ENCODE results near the gene KPNA4.
"Not testable (repeated sequence)": the region's sequence is repeated elsewhere in the genome, so short reads cannot be mapped to it uniquely, and the experiment has no call there.

Gene KPNA4

DNA sequence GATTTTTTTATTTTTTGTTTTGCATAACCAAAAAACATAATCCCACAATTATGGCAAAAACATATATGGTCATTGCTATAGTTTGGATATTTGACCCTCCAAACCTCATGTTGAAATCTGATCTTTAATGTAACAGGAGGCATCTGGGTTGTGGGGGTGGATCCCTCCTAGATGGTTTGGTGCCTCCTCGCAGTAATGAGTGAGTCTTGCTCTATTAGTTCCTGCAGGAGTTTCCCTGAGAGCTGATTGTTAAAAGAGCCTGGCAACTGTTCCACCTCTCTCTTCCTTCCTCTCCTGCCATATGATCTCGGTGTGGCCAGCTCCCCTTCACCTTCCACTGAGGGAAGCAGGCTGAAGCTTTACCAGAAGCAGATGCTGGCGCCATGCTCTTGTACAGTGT, 82.6 kb downstream of the KPNA4 start:
- no peak for FAIRE-seq

DNA sequence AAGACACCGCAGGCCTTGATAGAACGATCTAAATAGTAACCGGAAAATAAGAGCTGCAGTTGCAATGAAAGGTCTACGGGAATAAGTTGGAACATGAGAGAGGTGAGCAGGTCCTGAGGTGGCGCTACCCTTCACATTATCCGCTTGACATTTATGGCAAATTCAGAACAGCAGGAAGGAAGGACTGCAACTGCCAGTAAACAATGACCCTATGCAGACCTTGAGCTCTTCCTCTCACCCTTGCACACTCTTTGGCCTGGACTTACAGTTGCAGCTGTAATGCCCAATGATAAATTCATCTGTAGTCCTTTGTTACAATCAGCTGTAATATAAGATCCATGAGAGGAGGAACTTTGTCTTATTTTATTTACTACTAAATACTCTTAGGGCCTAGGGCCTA, 83.5 kb downstream of the KPNA4 start:
- FAIRE-seq, result no peak

DNA sequence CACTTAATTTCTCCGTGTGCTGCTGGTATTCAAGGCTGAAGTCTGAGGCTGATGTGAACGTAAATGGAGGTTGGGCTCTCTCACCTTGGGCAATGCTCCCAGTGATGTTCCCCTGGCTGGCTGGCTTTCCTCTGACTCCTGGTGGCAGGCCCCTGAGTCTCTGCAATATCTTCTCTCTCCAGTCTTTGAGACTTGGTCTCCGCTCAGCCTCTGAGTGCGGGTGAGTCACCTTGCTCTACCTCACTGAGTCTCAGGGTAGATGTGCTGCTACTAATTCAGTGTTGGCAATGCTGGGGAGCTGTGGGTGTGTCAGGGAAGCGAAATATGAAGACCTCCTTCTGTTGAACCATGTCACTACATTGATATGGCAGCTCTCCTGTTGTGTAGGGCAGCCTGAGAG, 84.4 kb downstream of the KPNA4 start:
- FAIRE-seq, result no peak

DNA sequence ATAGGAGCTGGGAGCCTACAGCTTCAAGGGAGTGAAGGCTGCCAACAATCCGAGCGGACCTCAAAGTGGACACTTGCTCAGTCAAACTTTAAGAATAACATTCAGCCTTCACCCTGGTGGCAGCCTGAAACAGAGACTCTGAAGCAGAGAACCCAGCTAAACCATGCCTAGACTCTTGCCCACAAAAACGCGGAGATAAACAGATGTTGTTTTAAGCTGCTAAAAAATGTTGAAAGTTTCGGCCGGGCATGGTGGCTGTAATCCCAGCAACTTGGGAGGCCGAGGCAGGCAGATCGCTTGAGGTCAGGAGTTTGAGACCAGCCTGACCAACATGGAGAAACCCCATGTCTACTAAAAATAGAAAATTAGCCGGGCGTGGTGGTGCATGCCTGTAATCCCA, 86.0 kb downstream of the KPNA4 start:
- FAIRE-seq, result no peak

DNA sequence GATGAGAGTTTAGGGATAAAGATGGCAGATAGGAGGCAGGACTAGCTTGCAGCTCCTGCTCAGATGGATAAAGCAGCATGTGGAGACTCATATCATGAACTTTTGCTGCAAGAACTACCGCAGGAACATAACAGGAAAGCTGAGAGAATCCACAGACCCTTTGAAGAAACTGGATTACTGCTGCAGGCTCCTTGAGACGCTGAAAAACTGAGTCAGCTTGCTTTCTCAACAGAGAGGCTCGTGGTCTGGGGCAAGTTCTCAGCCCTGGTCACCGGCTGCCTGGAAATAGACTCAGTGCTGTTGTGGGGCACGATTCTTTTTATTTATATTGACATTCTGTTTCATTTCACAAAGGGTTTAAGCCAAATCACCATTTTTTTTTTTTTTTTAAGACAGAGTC, 87.0 kb downstream of the KPNA4 start:
- no peak for FAIRE-seq

DNA sequence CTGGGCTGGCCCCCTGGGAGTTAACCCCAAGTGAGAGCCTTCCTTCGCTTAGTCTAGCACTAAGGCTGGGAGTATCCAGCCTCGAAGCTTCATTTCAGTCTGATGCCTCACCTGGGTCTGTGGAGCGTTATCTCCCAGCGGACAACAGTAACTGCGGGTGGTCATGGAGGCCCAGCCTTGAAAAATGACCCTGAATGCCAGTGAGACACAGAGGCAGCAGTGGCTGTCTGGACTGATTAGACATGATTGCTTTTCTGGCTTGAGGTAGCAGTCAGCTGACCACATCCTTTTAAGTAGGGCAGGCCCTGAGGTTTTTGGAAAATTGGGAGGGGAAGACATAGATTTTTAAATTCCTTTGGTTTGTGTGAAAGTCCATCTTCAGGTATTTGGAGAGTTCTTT, 87.6 kb downstream of the KPNA4 start:
- FAIRE-seq, result no peak

DNA sequence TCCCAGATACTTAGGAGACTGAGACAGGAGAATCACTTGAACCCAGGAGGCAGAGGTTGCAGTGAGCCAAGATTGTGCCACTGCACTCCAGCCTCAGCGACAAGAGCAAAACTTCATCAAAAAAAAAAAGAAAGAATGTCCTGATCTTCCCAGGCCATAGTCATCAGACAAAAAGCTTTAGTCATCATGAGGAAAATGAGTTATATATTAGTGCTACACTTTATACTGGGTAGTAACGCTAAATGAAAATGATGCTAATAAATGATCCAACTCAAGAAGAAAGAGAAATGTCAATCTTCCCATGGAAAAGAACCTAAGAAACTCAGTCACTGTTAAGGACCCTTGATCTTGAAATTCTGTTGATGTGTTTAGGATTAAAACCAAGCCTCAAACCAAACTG, 89.5 kb downstream of the KPNA4 start:
- FAIRE-seq, result no peak

DNA sequence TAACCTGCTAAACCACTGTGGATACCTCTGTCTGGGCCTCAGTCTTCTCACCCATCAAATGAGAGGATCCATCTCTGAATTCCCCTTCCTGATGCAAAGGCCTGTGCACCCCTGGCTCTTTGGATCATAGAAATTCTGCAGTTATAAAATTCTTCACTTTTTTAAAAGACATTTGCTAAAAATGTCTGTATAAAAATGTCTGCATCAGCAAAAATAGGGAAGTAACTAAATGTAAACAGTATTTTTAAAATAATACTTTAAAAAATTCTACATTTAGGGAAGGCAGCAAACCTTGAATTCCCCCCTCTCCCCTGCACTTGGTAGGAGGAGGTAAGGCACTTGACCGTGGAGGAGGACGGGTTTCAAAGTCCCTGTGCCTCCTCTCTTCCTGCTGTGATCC, 90.2 kb downstream of the KPNA4 start:
- FAIRE-seq, result no peak

DNA sequence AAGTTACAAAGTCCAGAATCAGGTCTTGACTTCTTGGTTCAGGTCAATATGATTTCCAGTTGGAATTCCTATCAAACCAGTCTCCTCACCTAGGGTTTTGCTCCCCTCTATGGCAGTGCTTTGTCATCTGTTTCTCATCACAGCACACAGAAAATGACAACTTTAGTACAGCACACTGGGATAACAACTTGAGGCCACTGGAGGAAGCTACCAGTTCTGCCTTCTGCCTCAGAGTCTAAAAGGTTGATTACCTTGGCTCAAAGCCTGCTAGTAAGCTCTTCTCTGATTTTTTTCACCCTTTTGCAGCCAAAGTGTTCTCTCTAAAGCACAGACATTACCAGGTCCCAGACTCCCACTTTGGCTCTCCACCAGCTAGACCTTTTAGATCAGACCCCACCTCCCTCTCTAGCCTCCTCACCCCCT, 90.9 kb downstream of the KPNA4 start:
- FAIRE-seq, result no peak

DNA sequence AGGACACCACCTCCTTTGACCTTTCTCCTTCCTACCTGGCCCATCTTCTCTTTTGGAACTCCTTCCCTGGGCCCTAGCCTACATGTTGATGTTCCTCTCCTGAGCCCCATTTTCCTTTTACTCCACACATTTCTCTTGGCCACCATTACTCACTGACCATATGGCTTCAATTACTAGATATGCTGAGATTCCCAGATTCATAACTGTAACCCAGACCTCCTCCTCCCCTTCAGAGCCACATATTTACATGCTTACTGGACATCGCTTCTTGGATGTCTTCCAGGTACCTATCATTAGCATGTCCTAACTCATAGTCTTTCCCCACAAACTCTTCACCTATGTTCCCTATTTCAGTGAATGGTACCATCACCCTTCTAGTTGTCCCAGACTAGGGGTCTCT, 91.4 kb downstream of the KPNA4 start:
- FAIRE-seq, result no peak

DNA sequence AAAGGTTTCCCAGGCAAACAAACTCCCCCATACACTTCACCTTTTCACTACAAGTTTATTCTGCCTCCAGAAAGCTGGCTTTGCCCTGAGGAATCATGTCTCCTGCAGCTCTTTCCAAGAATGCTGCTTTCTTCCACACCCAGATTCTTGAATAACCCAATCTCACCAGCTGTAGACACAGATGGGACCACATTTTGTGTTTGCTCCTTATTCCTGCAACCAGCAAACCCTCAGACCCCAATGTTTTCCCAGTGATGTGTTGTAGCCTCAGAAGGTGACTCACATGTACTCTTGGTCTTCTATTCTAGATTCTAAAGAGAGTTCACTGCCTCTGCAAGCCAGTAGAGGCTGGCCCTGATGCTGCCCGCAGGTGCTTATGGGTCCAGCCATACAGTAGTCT, 92.2 kb downstream of the KPNA4 start:
- no peak for FAIRE-seq

DNA sequence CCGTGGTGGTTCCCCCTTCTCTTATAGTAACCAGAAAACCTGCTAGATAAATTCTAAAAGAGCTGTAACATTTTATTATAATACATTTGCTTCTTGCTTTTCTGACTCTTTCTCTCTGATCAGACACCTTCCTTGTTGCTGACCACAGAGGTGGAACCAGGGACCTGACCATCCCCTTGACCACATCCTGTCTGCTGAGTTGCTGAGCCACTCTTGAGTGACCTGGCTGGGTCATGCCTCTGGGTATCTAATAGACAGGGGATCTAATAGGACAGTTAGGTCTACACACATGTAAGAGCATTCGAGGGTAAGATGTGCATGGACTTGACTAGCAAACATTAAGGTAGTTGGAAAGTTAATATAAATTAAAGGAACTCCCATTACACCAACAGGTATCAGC, 93.0 kb downstream of the KPNA4 start:
- no peak for FAIRE-seq

DNA sequence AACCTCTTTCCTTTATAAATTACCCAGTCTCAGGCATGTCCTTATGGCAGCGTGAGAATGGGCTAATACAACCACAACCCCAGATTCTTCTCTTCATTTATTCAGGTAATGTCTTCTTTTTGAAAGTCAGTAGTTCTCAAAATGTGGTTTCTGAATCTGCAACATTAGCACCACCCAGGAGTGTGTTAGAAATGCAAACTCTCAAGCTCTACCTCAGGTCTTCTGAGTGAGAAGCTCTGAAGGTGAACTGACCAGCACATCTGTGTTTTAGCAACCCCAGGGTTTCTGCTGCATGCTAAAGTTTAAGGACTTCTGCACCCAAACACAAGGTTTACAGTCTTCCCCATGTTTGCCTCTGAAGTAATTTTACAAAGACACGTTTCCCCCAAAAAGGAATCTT, 93.5 kb downstream of the KPNA4 start:
- no peak for FAIRE-seq

DNA sequence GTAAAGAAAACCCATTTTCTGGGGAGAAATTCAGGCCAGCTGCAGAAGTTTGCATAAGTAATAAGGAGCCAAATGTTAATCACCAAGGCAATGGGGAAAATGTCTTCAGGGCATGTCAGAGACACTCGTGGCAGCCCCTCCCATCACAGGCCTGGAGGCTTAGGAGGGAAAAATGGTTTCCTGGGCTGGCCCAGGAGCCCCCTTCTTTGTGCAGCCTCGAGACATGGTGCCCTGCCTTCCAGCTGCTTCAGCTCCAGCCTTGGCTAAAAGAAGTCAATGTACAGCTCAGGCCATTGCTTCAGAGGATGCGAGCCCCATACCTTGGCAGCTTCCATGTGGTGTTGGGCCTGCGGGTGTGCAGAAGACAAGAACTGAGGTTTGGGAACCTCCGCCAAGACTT, 95.2 kb downstream of the KPNA4 start:
- FAIRE-seq, result no peak

DNA sequence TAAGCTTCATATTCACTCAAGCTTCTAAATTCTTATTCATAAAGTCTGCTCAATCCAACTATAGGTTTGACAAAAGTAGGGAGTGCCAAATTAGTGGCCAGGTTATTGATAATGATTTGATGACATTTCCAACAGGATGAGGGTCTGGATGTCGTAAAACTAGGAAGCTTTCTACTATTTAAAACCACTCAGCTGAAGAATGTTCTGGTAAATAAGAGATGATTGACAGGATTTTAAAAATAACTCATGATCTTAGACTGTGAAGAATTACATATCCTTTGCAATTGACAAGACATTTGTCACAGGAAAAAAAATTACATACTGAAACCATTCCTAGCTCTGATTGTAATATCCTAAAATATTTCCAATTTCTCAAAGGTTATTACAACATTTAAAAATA, 100.4 kb downstream of the KPNA4 start:
- FAIRE-seq, result no peak

DNA sequence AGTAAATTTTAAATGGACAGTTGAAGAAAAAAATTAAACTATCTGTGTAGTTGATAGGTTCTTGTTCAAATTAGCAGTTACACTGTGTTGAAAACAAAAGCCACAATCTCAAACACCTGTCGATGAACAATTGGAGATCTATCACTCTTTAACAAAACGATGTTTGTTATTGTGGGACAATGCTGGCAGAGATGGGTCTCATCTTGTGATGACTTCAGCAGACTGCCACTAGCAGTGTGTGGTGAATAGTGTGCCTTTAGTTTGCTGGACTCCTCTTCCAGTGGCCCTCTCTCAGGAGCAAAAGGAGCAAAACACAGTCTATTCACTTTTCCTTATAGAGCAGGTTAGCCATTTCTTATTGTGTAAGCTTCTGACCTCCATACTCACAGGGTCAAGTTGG, 101.0 kb downstream of the KPNA4 start:
- no peak for FAIRE-seq

DNA sequence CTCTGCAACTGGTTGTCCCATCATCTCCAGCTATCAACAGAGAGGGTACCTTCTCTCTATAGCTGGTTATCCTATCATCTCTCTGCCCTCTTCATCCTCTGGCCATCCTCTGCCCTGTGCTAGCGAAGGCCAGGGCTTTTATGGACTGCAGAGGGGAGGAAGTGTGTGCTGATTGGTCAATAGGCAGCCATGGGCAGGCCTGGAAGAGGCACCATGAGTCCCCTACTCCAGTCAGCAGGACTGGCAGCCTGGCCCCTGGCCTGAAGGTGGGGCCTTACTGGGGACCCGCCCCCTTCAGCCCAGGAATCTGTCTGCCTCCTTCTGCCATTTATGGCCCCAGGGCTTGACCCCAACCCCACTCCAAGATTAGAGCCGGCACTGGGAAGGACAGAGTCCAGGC, 105.3 kb downstream of the KPNA4 start:
- FAIRE-seq, result no peak

DNA sequence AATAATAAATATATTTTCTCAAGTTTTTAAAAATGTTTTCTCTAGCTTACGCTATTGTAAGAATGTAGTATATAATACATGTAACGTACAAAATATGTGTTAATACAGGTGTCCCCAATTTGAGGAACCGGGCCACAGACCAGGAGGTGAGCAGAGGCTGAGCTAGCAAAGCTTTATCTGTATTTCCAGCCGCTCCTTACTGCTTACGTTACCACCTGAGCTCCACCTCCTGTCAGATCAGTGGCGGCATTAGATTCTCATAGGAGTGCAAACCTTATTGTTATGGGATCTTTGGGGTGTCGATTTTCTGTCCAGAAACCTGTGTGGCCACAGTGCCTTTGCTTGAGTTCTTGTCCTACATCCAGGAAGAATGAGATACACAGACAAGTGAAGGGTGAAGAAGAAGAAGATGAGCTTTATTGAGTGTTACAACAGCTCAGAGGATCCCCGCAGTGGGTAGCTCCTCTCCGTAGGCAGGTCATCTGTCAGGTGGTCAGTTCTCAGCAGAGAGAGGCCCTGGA, 105.9 kb downstream of the KPNA4 start:
- FAIRE-seq, result no peak

DNA sequence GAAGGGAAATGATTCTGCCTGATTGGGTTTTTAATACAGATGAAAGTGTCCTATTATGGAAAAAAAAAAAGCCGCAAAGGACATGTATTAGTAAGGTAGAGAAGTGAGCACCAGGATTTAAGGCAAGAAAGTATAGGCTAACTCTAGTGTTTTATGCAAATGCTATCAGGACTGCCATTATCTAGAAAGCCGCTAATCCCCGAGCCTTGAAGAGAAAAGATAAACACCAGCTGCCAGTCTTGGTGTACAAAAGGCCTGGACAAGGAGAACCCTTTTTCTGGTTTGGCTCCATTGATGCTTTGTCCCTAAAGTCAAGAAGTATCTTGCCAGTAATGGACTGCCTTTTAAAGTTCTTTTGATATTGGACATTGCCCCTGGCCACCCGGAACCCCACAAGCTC, 107.2 kb downstream of the KPNA4 start:
- FAIRE-seq, result no peak

DNA sequence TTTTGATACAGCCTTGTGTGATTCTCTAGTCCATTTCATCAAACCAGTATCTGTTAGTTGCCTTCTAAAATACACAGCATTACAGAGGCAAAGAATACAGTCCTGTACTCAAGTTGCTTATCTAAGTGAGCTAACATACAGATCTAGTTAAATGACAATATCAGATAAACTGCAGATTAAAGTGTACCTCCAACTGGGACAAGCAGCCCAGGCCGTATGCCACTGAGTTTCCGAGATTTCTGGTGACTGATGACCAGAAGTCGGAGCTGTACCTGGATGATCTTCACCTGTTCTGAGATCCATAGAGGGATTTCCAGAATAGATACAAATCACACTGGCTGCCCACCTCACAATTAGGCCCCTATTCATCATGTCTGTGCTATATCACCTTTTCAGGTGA, 109.5 kb downstream of the KPNA4 start:
- no peak for FAIRE-seq

DNA sequence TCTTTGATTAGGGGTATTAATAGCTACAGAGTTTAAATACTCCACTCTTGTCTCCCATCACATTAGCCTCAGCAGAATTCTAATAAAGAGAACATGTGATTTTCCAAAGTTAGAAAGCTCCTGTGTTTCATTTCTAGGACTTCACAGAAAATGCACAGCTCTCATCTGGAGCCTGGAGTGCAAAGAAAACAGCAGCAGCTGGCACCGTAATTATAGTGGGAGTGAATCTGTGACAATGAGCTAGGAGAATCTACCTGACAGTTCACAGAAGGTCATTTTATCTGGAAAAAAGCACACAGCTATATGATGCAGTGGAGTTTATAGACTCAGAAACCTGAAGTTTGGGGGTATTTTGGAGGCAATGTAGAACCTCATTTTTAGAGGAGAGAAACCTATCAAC, 110.4 kb downstream of the KPNA4 start:
- no peak for FAIRE-seq

DNA sequence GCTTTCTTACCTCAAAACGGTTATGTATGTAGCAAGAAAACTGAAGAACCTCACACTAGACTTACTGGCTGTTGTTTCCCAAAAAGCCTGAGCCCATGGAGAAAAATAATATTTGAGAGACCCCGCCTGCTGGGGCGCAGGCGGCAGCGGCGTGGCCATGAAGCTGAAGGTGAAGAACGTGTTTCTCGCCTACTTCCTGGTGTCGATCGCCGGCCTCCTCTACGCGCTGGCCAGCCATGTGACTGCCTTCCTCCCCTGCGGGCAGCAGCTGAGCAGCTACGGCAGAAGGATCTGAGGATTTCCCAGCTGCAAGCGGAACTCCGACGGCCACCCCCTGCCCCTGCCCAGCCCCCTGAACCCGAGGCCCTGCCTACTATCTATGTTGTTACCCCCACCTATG, 113.1 kb downstream of the KPNA4 start:
- not testable (repeated sequence) for FAIRE-seq

DNA sequence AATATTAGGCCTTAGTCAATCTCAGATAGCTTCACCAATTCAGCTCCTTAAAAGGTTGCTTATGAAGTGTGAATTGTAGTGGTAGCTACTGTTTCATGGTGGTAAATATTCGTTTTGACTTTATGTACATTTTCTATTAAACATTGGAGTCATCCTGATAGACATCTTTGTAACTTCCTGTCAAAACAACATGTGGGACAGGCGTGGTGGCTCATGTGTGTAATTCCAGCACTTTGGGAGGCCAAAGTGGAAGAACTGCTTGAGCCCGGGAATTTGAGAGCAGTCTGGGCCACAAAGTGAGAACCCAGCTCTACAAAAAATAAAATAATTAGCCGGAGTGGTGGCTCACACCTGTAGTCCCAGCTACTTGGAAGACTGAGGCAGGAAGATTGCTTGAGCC, 113.8 kb downstream of the KPNA4 start:
- FAIRE-seq, result no peak

DNA sequence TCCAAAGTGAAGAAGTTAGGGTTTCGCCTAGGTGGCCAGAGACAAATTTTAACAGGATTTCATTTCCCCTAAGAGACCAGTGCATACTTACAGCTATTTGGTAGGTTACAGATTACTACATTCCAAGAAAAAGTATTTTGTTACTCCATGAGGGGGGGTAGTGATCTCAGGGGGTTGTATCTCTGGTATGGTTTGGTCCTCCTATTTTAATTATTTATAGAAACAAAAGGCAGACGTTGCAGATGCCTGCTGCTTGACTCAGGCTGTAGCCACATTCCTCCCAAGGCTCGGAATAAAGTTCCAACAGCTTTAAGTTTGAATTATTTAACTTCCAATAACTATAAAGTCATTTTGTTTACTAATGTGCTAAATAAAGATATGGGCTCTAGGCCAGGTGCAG, 114.5 kb downstream of the KPNA4 start:
- FAIRE-seq, result no peak

DNA sequence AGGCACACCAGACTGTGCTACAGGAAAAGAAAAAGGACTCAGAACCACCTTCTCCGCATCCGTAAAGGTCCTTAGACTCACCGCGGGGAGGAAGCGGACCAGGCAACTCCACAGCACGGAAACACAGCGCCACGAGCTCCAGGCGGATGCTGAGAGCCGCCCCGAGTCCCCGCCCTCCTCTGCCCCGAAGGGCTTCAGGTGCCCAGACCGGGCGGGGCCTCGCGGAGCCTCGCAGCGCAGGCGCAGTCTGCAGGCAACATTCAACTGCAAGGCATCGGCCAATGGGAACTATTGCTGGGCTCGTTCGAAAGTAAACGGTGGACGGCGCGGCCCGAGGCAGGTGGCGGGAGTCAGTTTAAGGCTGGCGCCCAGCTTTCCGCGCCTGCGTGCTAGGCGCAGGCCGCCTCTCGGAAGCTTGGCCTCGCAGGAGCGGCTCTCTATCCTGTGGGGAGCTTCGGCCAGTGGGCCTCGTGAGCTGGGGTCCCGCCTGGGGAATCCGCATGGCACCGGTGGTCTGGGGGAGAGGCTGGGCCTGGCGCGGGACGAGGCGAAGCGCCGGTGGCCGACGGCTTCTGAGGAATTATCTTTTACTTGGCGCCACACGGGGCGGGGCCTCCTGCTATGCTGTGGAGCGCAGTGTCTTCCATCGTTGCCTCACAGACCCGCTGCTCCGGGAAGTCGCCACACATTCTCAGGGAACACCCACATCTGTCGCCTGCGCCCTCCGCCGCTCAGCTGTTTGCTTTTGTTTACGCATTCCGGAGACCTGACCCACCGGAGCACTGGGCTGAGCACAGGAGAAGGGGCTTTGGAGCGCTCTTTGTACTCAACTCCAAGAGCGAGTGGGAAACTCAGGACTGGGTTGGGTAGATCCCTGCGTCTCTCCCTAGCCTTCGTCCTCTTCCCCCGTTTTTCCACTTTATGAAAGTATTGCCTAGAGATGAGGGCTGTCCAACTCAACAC, 115.5 kb downstream of the KPNA4 start, which contains the start of gene TRIM59:
TRIM59 (minus strand) TSS at position 151 of the 963 bp plus-strand sequence. CDS start 10,603 bp downstream, outside the sequence.
- peak; percentile 58 for FAIRE-seq

Measured in A204.1 (cell line).